Left cardiac atrium (tissue), 2 donors: ENCODE measurements around the gene HINT2. TPM values are rescaled to one million over a fixed set of nuclear protein-coding genes. Genes with fewer than 3 reads are reported as not detected.

ENCODE experiments used
- total RNA-seq, 2 donors: library from RNA; stranded (reverse); fragmentation: NEBNext Ultra II Directional; extraction: Animal tissue kit (Norgen Biotek cat#: 25700); gene quantifications; one replicate each; pipeline ENCODE4 v1.2.1, GENCODE V29; 2021
- donor health status: DM: no; HTN: yes; CAD: no; lungs with severe emphysema.
- donor health status: DM: yes; HTN: yes; CAD: no.

HINT2 gene
- total RNA-seq, 2 donors from 2014 or later, result 53.4 to 54.3 TPM

Other genes starting within 250 kb of the HINT2 start
- 10 to 100 TPM; 30.7 to 31.9 TPM for gene TESK1, start 209.8 kb downstream of the HINT2 start, total RNA-seq
- gene CD72, start 196.6 kb downstream of the HINT2 start, total RNA-seq, result 1 to 10 TPM in 1 of 2 donors, under 1 TPM in 1; 0.97 to 1.6 TPM
- gene SIT1, start 164.1 kb downstream of the HINT2 start, total RNA-seq, result 1 to 10 TPM in 1 of 2 donors, under 1 TPM in 1; 0.86 to 1.6 TPM
- gene RMRP, start 157.0 kb downstream of the HINT2 start, total RNA-seq, result over 10,000 TPM; 14,118 to 22,490 TPM
- 10 to 100 TPM; 52.3 to 70.9 TPM for gene CCDC107, start 156.8 kb downstream of the HINT2 start, total RNA-seq
- gene ARHGEF39, start 149.8 kb downstream of the HINT2 start, total RNA-seq, result under 1 TPM; 0.18 to 0.84 TPM
- 1 to 10 TPM; 1.6 to 2.8 TPM for gene CA9, start 141.1 kb downstream of the HINT2 start, total RNA-seq
- gene TPM2, start 125.1 kb downstream of the HINT2 start, total RNA-seq, result 100 to 1,000 TPM; 523 to 604 TPM
- gene TLN1, start 82.8 kb downstream of the HINT2 start, total RNA-seq, result 100 to 1,000 TPM; 301 to 324 TPM
- 10 to 100 TPM; 24.6 to 36.2 TPM for gene CREB3, start 82.4 kb downstream of the HINT2 start, total RNA-seq
- 10 to 100 TPM; 92.5 to 97.7 TPM for gene GBA2, start 65.8 kb downstream of the HINT2 start, total RNA-seq
- gene RGP1, start 65.8 kb downstream of the HINT2 start, total RNA-seq, result 10 to 100 TPM; 23.6 to 34.6 TPM
- gene MSMP, start 60.8 kb downstream of the HINT2 start, total RNA-seq, result not detected
- 10 to 100 TPM; 21.1 to 24.3 TPM for gene NPR2, start 23.5 kb downstream of the HINT2 start, total RNA-seq
- gene SPAG8, start 2.8 kb downstream of the HINT2 start, total RNA-seq, result 1 to 10 TPM; 1.3 to 1.9 TPM
- gene FAM221B, start 13.7 kb upstream of the HINT2 start, total RNA-seq, result not detected
- 10 to 100 TPM; 14.7 to 15.6 TPM for gene TMEM8B, start 14.2 kb upstream of the HINT2 start, total RNA-seq
- not detected for gene OR13J1, start 55.4 kb upstream of the HINT2 start, total RNA-seq
- gene HRCT1, start 91.2 kb upstream of the HINT2 start, total RNA-seq, result 1 to 10 TPM; 4.6 to 9.3 TPM
- 10 to 100 TPM in 1 of 2 donors, 1 to 10 TPM in 1; 7.6 to 13.1 TPM for gene SPAAR, start 94.4 kb upstream of the HINT2 start, total RNA-seq
- gene OR2S2, start 143.1 kb upstream of the HINT2 start, total RNA-seq, result not detected
- 1 to 10 TPM; 8.1 to 8.9 TPM for gene RECK, start 221.9 kb upstream of the HINT2 start, total RNA-seq